ENCODE data around the gene ATAD3B. TPM values are rescaled to one million over a fixed set of nuclear protein-coding genes. Genes with fewer than 3 reads are reported as not detected.

The ATAD3B gene
- polyA plus RNA-seq, 1 donor (not counting 4 experiments of a cell fraction or from before 2014, with no cell fraction given), result 20.6 TPM

GRCh38 chr1:1424707-1425106 lies 46.9 kb upstream of the ATAD3B start:
- no peak for TF ChIP-seq CTCF (optimal IDR thresholded peaks at IDR 0.05 in 1 of 3, IDR thresholded peaks at IDR 0.05 in 1 of 3, conservative IDR thresholded peaks at IDR 0.05 in 1 of 3; ENCODE audit: extremely low read depth in 1 of 3, insufficient read depth in 2 of 3, low read length in 3 of 3)
- TF ChIP-seq EZH2 (IDR thresholded peaks at IDR 0.05; ENCODE audit: low read length), result no peak
- Histone ChIP-seq H3K79me2 (ENCODE audit: control insufficient read depth, insufficient read depth, low read length) (no peaks in the 10 kb centered on the region), H3K9me3 (ENCODE audit: control insufficient read depth, low read depth, low read length) (no peaks in the 10 kb centered on the region), H2AFZ (ENCODE audit: control insufficient read depth, low read length) (no peak overlapping the region), H3K36me3 (ENCODE audit: control insufficient read depth in 2 of 2, extremely low read depth in 1 of 2, insufficient read depth in 2 of 2, low read length in 2 of 2) (no peaks in the 10 kb centered on the region), H4K20me1 (ENCODE audit: control insufficient read depth, extremely low read depth, insufficient read depth, low read length) (no peaks in the 10 kb centered on the region), H3K9me1 (ENCODE audit: control insufficient read depth, extremely low read depth, insufficient read depth, low read length) (no peaks in the 10 kb centered on the region), H3K9ac (ENCODE audit: control insufficient read depth, extremely low read depth, insufficient read depth, low read length) (no peak overlapping the region), H3K4me2 (ENCODE audit: control insufficient read depth, extremely low read depth, insufficient read depth, low read depth, low read length) (no peak overlapping the region), H3K27me3 (ENCODE audit: control insufficient read depth, extremely low read depth, insufficient read depth, low read length) (no peaks in the 10 kb centered on the region), H3K4me3 (ENCODE audit: control insufficient read depth in 2 of 3, extremely low read depth in 1 of 3, insufficient read depth in 2 of 3, low read depth in 1 of 3, low read length in 3 of 3) (no peak overlapping the region), H3K27ac (ENCODE audit: control insufficient read depth, insufficient read depth, low read length) (no peak overlapping the region), H3K4me1 (ENCODE audit: control insufficient read depth, extremely low read depth, insufficient read depth, low read length) (peaks cover 27% of the 10 kb centered on the region)
- DNase-seq (ENCODE audit: low read depth, low spot score) (no peak), FAIRE-seq (no peak)
- dilution Hi-C loops (cut with MboI; ENCODE audit: extremely low pct_ligation_motif_present, low sequenced_read_pairs), result no loop called here

GRCh38 chr1:1425426-1425752 lies 46.2 kb upstream of the ATAD3B start:
- Histone ChIP-seq H3K4me1 (ENCODE audit: control insufficient read depth, extremely low read depth, insufficient read depth, low read length) (peaks cover 27% of the 10 kb centered on the region), H3K9ac (ENCODE audit: control insufficient read depth, extremely low read depth, insufficient read depth, low read length) (no peak overlapping the region), H3K9me1 (ENCODE audit: control insufficient read depth, extremely low read depth, insufficient read depth, low read length) (no peaks in the 10 kb centered on the region), H4K20me1 (ENCODE audit: control insufficient read depth, extremely low read depth, insufficient read depth, low read length) (no peaks in the 10 kb centered on the region), H3K27me3 (ENCODE audit: control insufficient read depth, extremely low read depth, insufficient read depth, low read length) (no peaks in the 10 kb centered on the region), H3K4me2 (ENCODE audit: control insufficient read depth, extremely low read depth, insufficient read depth, low read depth, low read length) (no peak overlapping the region), H3K79me2 (ENCODE audit: control insufficient read depth, insufficient read depth, low read length) (no peaks in the 10 kb centered on the region), H3K9me3 (ENCODE audit: control insufficient read depth, low read depth, low read length) (no peaks in the 10 kb centered on the region), H2AFZ (ENCODE audit: control insufficient read depth, low read length) (no peak overlapping the region), H3K27ac (ENCODE audit: control insufficient read depth, insufficient read depth, low read length) (no peak overlapping the region), H3K4me3 (ENCODE audit: control insufficient read depth in 2 of 3, extremely low read depth in 1 of 3, insufficient read depth in 2 of 3, low read depth in 1 of 3, low read length in 3 of 3) (no peak overlapping the region), H3K36me3 (ENCODE audit: control insufficient read depth in 2 of 2, extremely low read depth in 1 of 2, insufficient read depth in 2 of 2, low read length in 2 of 2) (no peaks in the 10 kb centered on the region)
- no peak for DNase-seq (ENCODE audit: low read depth, low spot score)
- no peak for FAIRE-seq
- TF ChIP-seq EZH2 (IDR thresholded peaks at IDR 0.05; ENCODE audit: low read length), result no peak
- dilution Hi-C loops (cut with MboI; ENCODE audit: extremely low pct_ligation_motif_present, low sequenced_read_pairs), result no loop called here

- Histone ChIP-seq H3K36me3 (ENCODE audit: control insufficient read depth in 2 of 2, extremely low read depth in 1 of 2, insufficient read depth in 2 of 2, low read length in 2 of 2) (no peaks in the 10 kb centered on the region), H3K79me2 (ENCODE audit: control insufficient read depth, insufficient read depth, low read length) (no peaks in the 10 kb centered on the region), H3K27ac (ENCODE audit: control insufficient read depth, insufficient read depth, low read length) (no peak overlapping the region), H3K9me3 (ENCODE audit: control insufficient read depth, low read depth, low read length) (no peaks in the 10 kb centered on the region), H3K4me2 (ENCODE audit: control insufficient read depth, extremely low read depth, insufficient read depth, low read depth, low read length) (no peak overlapping the region), H3K9ac (ENCODE audit: control insufficient read depth, extremely low read depth, insufficient read depth, low read length) (no peak overlapping the region), H3K27me3 (ENCODE audit: control insufficient read depth, extremely low read depth, insufficient read depth, low read length) (no peaks in the 10 kb centered on the region), H2AFZ (ENCODE audit: control insufficient read depth, low read length) (no peak overlapping the region), H3K9me1 (ENCODE audit: control insufficient read depth, extremely low read depth, insufficient read depth, low read length) (no peaks in the 10 kb centered on the region), H4K20me1 (ENCODE audit: control insufficient read depth, extremely low read depth, insufficient read depth, low read length) (no peaks in the 10 kb centered on the region), H3K4me1 (ENCODE audit: control insufficient read depth, extremely low read depth, insufficient read depth, low read length) (peaks cover 23% of the 10 kb centered on the region), H3K4me3 (ENCODE audit: control insufficient read depth in 2 of 3, extremely low read depth in 1 of 3, insufficient read depth in 2 of 3, low read depth in 1 of 3, low read length in 3 of 3) (no peak overlapping the region)
- DNase-seq (ENCODE audit: low read depth, low spot score) (no peak), FAIRE-seq (no peak)
- TF ChIP-seq EZH2 (IDR thresholded peaks at IDR 0.05; ENCODE audit: low read length) (no peak), CTCF (optimal IDR thresholded peaks at IDR 0.05 in 1 of 3, IDR thresholded peaks at IDR 0.05 in 1 of 3, conservative IDR thresholded peaks at IDR 0.05 in 1 of 3; ENCODE audit: extremely low read depth in 1 of 3, insufficient read depth in 2 of 3, low read length in 3 of 3) (no peak)
- dilution Hi-C loops (cut with MboI; ENCODE audit: extremely low pct_ligation_motif_present, low sequenced_read_pairs), result no loop called here
These were observed 45.6 kb upstream of the ATAD3B start for GRCh38 chr1:1425753-1426495.
